Inflammatory macrophage treated with lipopolysaccharide for 1 hour (primary cell): ENCODE data around the gene WDR19.
"Not testable (repeated sequence)": the region's sequence is repeated elsewhere in the genome, so short reads cannot be mapped to it uniquely, and the experiment has no call there.

Experiments
- DNase-seq, 2 donors: peaks; one replicate each; pipeline ENCODE4 v3.0.0-alpha.2; 2020 to 2022

WDR19 gene

DNA sequence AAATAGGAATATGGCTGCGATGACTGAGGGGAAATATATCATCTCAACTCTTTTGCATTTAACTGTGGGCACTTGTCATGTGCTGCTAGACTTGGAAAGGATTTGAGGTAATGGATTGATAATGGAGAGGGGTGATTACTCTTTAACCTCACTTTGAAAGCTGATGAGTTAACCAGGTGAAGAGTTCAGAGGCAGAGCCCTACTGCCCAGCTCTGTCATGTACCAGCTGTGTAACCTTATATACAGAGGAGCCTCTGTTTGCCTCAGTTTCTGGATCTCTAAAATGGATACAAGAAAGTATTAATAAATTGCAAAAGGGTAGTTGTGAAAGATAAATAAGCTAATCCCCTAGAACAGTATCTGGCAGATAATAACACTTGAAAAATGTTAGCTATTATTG, 51.5 kb downstream of the WDR19 start:
- DNase-seq = no peak

DNA sequence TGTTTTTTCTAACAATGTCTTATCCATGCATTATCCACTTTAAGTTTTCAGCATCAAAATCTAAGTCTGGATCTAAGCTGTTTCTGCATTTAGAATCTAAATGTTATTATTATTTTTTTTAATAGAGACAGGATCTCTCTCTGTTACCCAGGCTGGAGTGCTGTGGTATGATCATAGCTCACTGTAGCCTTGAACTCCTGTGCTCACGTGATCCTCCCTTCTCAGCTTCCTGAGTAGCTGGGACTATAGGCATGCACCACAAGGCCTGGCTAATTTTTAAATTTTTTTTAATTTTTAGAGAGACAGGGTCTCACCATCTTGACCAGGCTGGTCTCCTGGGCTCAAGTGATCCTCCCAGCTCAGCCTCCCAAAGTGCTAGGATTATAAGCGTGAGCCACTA, 52.7 kb downstream of the WDR19 start:
- no peak for DNase-seq

DNA sequence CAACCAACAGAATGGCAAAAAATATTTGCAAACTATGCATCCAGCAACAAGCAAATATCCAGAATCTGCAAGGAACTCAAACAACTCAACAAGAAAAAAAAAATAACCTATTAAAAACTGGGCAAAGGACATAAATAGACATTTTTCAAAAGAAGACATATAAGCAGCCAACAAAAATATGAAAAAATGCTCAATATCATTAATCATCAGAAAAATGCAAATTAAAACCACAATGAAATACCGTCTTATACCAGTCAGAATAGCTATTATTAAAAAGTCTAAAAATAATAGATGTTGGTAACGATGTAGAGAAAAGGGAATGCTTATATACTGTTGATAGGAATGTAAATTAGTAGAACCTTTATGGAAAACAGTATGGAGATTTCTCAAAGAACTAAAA, 53.4 kb downstream of the WDR19 start:
- no peak for DNase-seq

DNA sequence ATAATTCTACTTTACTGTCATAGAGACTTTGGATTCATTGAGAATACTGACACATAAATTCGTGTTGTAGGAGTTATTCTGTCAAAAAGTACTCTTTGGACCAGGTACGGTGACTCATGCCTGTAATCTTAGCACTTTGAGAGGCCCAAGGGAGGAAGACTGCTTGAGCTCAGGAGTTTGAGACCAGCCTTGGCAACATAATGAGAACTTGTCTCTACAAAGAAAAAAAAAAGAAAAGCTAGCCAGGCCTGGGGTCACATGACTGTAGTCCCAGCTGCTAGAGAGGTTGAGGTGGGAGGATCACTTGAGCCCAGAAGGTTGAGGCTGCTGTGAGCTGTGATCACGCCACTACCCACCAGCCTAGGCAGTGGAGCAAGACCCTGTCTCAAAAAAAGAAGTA, 54.9 kb downstream of the WDR19 start:
- no peak for DNase-seq

DNA sequence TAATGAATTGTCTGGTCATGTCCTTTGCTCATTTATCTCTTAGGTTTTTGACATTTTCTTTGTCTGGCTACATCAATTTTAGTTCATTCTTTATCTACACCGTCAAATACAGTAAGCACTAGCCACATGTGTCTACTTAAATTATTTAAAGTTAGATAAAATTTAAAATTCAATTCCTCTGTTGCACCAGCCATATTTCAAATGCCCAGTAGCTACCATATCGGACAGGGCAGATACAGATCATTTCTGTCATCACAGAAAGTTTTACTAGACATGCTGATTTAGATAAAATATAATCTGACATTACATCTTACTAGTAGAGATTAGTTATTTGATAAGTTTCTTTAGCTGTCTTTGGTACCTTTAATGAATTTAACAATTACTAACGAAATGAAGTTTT, 61.1 kb downstream of the WDR19 start:
- DNase-seq = no peak

DNA sequence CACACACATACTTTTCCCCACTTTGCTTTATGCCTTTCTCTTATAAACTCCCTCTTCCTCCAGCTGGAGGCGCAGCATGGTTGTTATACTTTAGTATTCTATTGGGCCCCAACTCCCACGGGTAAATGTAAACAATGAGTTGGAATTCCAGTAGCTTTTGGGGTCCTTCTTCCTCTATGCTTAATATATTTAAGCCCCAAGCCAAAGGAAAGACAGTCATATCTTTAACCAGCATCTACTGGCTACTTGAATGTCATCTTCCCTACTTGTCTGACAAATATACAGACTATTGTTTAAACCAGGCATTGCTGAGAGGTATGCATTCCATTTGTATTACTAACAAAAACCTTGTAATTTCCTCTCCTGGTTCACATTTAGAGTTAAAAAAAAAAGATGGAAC, 72.9 kb downstream of the WDR19 start:
- DNase-seq = no peak

DNA sequence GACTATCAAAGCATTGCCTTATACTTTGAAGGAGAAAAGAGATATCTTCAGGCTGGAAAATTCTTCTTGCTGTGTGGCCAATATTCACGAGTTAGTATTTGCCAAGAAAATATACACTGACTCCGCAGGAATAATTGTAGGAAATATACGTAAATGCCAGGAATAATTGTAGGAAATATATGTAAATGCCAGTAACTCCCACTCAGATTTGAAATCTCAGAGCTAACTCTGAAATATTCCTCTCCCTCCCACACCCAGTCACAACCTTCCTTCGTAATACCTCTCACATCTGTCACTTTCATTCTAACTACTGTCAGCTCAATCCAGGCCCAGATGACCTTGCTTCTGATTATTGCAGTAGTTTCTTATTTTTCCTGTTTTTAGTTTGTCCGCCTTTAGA, 73.5 kb downstream of the WDR19 start:
- peak in 1 of 2 donors; percentile 17 for DNase-seq

DNA sequence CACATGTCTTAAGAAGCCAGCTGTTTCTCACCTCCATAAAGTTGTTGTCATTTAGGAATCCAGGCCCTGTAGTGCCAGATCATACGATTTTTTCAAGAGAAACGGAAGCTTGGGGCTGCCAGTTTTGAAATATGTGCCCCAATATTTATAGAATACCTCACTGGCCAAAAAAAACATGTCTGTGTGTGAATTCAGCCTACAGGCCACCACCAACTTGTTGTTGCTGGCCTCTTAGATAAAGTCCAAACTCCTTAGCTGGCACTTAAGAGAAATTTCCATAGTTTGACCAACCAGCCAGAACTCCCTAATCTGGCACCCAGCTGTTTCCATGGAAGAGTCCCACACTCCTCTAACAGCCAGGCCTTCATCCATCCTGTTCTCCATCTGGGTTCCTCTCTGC, 74.1 kb downstream of the WDR19 start:
- DNase-seq = no peak

DNA sequence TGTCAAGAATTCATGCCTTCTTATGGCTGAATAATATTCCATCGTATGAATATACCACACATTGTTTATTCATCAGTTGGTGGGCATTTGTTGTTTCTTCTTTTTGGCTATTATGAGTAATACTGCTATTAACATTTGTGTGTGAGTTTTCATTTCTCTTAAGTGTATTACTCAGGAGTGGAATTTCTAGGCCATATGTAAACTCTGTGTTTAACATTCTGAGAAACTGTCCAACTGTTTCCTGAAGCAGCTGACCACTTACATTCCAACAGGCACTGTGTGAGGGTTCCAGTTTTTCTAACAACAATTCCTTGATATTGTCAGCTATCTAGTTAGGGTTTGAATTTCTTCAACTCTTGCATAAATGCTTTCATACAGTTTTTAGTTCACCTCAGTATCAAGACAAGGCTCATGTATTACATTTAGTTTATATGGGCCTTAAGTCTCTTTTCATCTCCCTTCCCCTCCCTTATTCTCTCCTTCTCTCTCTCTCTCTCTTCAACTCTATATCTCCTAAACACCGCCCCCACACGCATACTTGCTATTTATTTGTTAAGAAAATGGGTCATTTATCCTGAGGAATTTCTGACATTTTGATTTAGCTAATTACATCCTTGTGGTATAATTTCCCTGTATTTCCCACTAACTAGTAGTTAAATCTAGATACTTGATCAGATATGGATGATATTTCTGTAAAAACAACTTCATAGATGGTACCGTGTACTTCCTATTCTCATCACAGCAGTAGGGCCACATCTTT, 77.4 kb downstream of the WDR19 start:
- DNase-seq = no peak

DNA sequence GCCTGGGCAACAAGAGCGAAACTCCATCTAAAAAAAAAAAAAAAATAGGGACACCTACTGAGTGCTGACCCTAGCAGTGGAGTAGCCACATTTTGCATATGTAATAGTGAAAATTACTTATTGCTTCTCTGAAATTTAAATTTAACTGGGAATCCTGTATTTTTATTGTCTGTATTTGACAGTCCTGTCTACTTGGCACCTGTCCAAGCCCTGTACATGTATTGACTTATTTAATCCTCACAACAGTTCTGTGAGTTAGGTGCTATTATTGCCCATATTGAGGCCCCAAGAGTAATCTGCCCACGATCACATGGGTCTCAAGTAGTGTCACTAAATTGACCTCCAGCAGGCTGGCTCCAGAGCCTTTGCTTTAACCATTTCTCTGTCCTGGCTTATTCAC, 81.6 kb downstream of the WDR19 start:
- DNase-seq = no peak

DNA sequence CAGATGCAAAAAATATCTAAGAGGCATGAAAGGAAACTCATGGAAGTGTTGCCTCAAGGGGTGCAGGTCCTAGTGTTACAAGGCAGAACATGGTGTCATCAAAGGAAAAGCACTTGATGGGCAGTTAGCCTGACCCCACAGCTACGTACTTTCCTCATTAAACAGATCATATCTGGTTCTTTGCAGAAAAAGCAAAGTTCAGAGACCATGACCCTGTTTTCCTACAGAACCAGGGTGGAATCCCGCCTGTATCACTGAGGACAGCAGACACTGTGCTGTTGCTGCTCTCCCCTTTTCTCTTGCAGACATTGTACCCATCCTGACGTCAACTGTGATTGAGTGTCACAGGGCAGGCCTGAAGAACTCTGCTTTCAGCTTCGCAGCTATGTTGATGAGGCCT, 92.2 kb downstream of the WDR19 start:
- no peak for DNase-seq

DNA sequence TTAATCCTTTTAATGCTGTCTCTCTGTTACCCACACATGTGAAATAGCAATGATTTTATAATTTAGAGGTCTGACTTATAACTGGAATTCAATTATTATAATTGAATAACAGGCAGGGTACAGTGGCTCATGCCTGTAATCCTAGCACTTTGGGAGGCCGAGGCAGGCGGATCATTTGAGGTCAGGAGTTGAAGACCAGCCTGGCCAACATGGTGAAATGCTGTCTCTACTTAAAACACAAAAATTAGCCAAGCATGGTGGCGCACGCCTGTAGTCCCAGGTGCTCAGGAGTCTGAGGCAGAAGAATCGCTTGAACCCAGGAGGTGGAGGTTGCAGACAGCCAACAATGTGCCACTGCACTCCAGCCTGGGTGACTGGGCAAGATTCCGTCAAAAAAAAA, 95.3 kb downstream of the WDR19 start:
- DNase-seq = not testable (repeated sequence)

DNA sequence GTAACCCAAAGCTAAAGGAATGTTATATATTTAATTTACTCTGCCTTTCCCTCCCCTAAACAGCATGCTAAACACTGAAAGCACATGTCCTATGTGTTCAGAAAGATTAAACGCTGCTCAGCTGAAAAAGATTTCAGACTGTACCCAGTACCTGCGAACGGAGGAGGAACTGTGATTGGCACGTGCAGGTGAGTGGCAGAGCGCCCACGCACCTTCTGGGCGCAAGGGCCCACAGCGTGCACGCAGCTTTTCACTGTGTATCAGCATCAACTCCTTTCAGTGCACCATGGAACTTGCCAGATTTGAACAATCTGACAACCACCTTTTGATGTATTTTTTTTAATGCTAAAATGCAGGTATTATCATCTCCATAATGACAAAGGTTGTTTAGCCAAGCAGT, 96.1 kb downstream of the WDR19 start:
- DNase-seq = no peak

DNA sequence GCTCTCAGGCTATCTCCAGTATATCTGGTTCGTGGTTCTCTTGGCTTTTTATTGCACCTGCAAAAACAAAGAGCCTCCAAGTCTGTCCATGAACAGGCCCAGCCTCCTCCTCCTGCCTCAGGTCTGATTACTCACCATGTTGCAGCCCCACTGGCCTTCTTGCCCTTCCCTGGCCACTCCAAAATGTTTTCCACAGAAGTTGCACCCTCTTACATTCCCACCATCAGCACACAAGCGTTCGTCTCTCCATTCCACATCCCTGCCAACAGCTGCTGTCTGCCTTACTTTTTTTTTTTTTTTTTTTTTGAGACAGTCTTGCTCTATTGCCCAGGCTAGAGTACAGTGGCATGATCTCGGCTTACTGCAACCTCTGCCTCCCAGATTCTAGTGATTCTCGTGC, 97.1 kb downstream of the WDR19 start:
- no peak for DNase-seq

DNA sequence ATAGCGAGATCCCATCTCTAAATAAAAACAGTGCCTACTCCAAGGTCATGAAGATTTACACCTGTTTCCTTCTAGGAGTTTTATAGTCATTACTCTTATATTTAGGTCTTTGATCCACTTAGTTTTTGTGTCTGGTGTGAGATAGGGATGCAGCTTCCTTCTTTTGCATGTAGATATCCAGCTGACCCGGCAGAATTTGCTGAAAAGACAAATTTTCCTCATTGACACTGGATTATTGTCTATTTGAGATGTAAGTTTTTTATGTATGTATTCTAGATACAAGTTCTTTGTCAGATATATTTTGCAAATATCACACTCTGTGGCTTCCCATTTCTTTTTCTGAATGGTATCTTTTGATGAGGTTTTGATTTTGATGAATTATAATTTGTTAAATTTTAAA, 98.4 kb downstream of the WDR19 start:
- DNase-seq = no peak

DNA sequence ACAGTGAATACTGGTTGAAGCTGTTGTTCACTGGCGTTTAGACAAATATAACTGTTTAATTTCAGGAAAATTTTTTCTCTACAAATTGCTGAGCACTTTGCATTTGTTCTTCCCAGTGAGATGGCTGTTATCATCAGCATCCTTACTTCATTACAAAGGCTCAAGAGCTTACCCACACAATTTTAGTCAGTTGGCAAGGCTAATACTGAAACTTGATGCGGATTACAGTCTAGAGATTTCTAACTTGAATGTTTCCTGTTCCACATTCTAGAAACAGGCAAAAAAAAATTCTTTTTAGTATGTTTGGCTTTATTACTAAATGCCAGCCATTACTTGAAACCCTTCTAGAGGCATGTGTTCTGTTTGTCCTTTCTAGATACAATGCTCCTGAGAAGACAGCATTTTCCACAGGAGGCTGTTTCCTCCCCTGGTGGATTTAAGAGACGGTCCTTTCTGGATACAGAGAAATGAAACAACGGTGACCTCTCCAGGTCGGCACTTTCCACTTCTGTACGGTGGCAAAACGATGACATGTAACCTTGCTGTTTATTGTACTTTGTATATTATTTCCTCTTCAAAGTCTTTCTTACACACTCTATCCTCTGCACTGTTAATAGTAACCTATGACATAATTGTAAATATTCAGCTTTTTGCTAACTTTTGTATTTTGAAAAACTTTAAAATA, 102.9 kb downstream of the WDR19 start:
- DNase-seq = no peak

DNA sequence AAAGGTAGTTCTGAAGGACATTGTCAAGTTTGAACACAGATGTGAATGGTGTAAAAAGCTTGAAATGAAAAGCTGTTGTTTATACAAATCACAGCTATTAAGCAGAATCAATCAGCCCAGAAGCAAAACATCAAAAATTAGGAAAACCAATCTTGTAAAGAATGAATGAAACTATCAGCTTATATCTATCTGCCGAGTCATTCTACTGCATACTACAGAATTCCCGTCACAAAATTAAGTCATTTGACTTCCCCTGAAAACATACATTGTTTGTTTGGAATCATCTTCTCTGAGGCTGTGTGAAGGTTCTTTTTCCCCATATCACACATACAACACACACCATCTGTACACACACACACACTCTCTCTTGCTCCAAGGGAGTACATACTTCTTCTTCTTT, 103.5 kb downstream of the WDR19 start:
- no peak for DNase-seq

DNA sequence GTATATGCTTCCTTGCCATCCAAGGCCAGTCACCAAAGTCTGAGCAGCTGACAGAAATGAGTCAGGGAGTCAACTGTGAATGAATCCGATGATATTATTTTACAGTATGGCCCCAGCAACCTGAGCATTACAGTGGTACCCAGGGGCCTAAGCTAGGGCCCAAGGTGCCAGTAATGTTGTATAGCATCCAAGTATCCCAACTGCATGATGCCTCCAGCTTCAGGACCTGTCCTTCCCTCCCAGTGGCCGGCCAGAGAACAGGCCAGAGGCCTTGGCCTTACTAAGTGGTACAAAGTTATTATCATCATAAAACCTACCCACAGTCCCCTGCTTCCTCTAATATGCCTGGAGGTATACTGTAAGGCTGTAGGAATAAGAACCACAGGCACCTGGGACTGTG, 103.9 kb downstream of the WDR19 start:
- DNase-seq = no peak

DNA sequence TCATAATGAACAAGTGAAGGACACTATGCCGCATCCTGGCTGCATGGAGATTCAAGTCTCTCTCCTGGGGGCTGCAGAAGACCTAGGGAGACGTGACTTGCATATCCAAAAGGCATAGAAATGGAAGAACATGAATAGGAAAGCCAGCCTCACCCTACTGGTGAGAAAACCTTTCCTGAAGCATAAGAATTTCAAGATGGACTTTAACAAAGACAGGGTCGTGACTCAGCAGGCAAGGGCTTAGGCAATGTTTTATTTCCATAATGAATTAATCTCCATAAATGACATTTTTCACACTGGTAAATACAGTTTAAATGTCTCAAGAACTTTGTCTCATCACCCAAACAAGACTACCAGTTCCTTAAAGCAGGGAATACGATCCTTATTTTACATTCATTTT, 104.9 kb downstream of the WDR19 start:
- DNase-seq = no peak

DNA sequence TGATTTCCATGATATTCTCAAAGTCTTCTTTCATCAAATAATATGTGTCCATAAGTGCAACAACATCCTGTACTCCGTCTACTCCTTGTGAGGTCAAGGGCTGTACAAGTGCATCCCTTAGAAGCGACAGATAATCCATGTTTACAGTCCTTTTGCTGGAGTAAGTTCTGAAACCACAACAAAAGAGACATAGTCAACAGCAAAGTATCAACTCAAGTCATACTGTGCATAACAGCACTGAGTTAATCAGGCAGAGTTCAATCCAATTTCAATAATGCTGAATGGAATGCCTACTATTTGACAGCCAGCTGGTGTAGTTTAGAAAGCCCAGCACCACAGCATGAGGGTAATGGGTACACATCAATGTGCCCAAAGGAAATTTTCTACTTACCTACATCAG, 109.4 kb downstream of the WDR19 start:
- no peak for DNase-seq

DNA sequence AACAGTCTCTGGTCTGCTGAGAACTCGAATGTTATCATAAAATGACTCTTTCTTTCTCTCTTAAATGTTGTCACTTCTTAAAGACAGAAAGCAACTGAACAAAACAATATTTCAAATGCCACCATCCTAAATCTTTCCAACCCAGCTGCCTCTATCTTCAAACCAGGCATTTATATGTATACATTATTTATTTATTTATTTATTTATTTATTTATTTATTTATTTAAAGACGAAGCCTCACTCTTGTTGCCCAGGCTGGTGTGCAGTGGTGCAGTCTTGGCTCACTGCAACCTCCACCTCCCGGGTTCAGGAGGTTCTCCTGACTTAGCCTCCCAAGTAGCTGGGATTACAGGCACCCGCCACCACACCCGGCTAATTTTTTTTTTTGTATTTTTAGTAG, 110.1 kb downstream of the WDR19 start:
- not testable (repeated sequence) for DNase-seq

DNA sequence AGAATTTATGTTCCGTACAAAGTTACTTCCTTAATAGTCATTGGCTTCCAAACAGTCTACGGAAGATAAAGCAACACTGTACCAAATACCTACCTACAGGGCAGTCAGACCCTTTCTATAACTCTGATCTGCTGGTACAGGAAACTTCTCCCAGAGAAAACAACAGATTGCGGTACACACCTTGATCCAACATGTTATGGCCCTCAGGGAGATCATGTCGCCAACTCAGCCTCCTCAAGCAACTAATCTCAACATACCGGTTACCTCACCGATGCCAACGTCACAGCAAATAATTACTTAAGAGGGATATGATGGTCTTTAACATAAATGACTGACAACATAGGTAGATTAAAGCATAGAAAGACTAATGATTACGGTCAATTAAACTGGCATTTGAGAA, 113.5 kb downstream of the WDR19 start:
- no peak for DNase-seq

DNA sequence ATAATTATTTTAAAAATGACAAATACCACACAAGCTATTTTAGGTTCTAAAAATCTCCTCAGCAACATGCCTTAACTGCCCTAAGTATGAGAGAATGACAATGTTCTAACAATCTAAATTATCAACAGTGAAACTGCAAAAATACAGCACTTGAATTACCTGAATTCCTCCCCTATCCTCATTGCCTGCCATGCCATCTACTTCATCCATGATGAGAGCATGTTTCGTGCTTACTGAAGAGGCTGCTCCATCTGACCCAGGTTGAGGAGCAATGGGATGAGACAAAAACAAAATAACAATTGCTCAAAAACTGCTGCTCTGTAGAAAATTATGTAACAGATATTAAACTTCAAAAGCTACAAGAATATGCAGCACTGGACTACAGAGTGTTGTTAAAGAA, 120.6 kb downstream of the WDR19 start:
- no peak for DNase-seq

DNA sequence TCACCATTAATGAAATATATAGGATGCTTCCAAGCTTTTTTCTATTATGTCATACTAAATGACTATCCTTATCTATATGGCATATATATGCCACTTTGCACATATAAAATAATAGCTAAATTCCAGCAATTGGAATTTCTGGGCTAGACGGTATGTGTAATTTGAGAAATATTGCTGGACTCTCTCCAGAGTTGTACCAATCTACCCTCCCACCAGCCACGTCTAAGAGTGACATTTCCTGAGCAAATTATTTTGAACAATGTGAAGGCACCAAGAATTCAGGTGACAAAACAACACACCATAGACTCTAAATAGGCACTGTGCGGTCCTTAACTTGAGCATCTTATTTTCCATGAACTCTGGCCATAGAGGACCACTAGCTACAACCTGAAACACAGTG, 121.5 kb downstream of the WDR19 start:
- DNase-seq = no peak

DNA sequence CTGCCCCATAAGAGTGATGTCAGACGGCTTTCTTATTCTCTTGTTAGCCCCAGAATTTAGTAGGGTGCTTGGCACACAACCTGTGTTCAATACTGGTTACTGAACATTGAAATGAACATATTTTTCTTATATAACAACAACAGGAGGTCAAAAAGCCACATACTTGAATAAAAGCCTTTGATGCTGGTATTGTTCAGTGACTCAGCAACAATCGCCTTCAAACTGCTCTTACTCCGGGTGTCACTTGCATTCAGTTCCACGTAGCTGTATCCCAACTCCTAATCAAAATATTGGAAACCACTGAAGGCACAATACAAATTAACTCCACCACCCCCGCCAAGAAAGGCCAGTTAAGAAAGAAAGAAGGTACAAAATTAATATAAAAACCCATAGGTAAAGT, 122.3 kb downstream of the WDR19 start:
- DNase-seq = no peak
